Liver (tissue), 9 donors: ENCODE data around the gene SSPN. TPM values are rescaled to one million over a fixed set of nuclear protein-coding genes. Genes with fewer than 3 reads are reported as not detected.

Experiments used
- DNase-seq: peaks from one replicate; pipeline ENCODE4 v3.0.0-alpha.2; 2017; ENCODE audit warnings: low spot score
- H3K27ac ChIP-seq, 2 donors: one replicate each; pipeline ENCODE4 v1.7.0; 2013; ENCODE audit warnings: inconsistent platforms in 2 of 2, low read length in 2 of 2, control low read depth in 1 of 2, low read depth in 1 of 2, mild to moderate bottlenecking in 1 of 2
- H3K27me3 ChIP-seq, 4 donors: one replicate each; pipeline versions ENCODE4 v1.6.1 to v1.7.0; 2013; ENCODE audit warnings: low read length in 3 of 4, inconsistent platforms in 1 of 4, mild to moderate bottlenecking in 1 of 4, moderate library complexity in 1 of 4; ENCODE audit not compliant: control insufficient read depth in 4 of 4, insufficient read depth in 4 of 4
- H3K36me3 ChIP-seq, 4 donors: one replicate each; pipeline versions ENCODE4 v1.6.1 to v1.7.0; 2013; ENCODE audit warnings: low read length in 3 of 4, mild to moderate bottlenecking in 3 of 4, low read depth in 1 of 4, moderate library complexity in 1 of 4; ENCODE audit not compliant: control insufficient read depth in 4 of 4, insufficient read depth in 3 of 4
- H3K4me1 ChIP-seq, 4 donors: one replicate each; pipeline versions ENCODE4 v1.6.1 to v1.7.0; 2013; ENCODE audit warnings: low read length in 3 of 4, mild to moderate bottlenecking in 3 of 4, moderate library complexity in 1 of 4; ENCODE audit not compliant: control insufficient read depth in 4 of 4, insufficient read depth in 4 of 4
- H3K4me3 ChIP-seq, 3 donors: one replicate each; pipeline versions ENCODE4 v1.6.1 to v1.7.0; 2013; ENCODE audit warnings: low read length in 3 of 3, control low read depth in 1 of 3, low read depth in 1 of 3, mild to moderate bottlenecking in 1 of 3
- H3K9ac ChIP-seq, 2 donors: one replicate each; pipeline ENCODE4 v1.7.0; 2013; ENCODE audit warnings: low read length in 2 of 2, mild to moderate bottlenecking in 2 of 2, moderate library complexity in 2 of 2, control low read depth in 1 of 2, low read depth in 1 of 2
- H3K9me3 ChIP-seq, 4 donors: one replicate each; pipeline versions ENCODE4 v1.6.1 to v1.7.0; 2013; ENCODE audit warnings: low read length in 3 of 4; ENCODE audit not compliant: control insufficient read depth in 4 of 4
- ATF3 ChIP-seq: IDR thresholded peaks from 2 replicates; pipeline ENCODE4 v1.6.1; 2016; ENCODE audit warnings: antibody characterized with exemption
- CTCF ChIP-seq: fragments of 150-350 bp; IDR thresholded peaks from 2 replicates; pipeline ENCODE4 v1.5.1; 2017; ENCODE audit warnings: improper control_type of control experiment, low read depth, low read length; ENCODE audit not compliant: missing input control
- EGR1 ChIP-seq, 2 donors: IDR thresholded peaks; 2 replicates each; pipeline ENCODE4 v1.6.1; 2016 to 2018; ENCODE audit warnings: antibody characterized with exemption in 2 of 2, low read depth in 2 of 2
- FOXA1 ChIP-seq: IDR thresholded peaks from 2 replicates; pipeline ENCODE4 v1.6.1; 2016; ENCODE audit warnings: antibody characterized with exemption
- FOXA2 ChIP-seq: IDR thresholded peaks from 2 replicates; pipeline ENCODE4 v1.6.1; 2016; ENCODE audit warnings: antibody characterized with exemption
- GABPA ChIP-seq, 2 donors: IDR thresholded peaks in 1 of 2; conservative IDR thresholded peaks in 1 of 2; 2 replicates each; pipeline ENCODE4 v1.6.1; 2016; ENCODE audit warnings: antibody characterized with exemption in 2 of 2, mild to moderate bottlenecking in 1 of 2, moderate library complexity in 1 of 2
- HNF4A ChIP-seq, 2 donors: conservative IDR thresholded peaks; 2 replicates each; pipeline ENCODE4 v1.6.1; 2016; ENCODE audit warnings: antibody characterized with exemption in 2 of 2, mild to moderate bottlenecking in 2 of 2
- HNF4G ChIP-seq: IDR thresholded peaks from 2 replicates; pipeline ENCODE4 v1.6.1; 2016; ENCODE audit warnings: antibody characterized with exemption
- JUND ChIP-seq, 2 donors: IDR thresholded peaks; 2 replicates each; pipeline ENCODE4 v1.6.1; 2016; ENCODE audit warnings: antibody characterized with exemption in 2 of 2
- NR2F2 ChIP-seq: IDR thresholded peaks from 2 replicates; pipeline ENCODE4 v1.6.1; 2016; ENCODE audit warnings: antibody characterized with exemption
- RAD21 ChIP-seq, 2 donors: IDR thresholded peaks; 2 replicates each; pipeline ENCODE4 v1.6.1; 2016; ENCODE audit warnings: antibody characterized with exemption in 2 of 2, mild to moderate bottlenecking in 2 of 2
- REST ChIP-seq: IDR thresholded peaks from 2 replicates; pipeline ENCODE4 v1.6.1; 2016; ENCODE audit warnings: antibody characterized with exemption, mild to moderate bottlenecking
- RXRA ChIP-seq, 2 donors: IDR thresholded peaks; 2 replicates each; pipeline ENCODE4 v1.6.1; 2017 to 2018; ENCODE audit warnings: antibody characterized with exemption in 2 of 2, mild to moderate bottlenecking in 1 of 2
- SP1 ChIP-seq: IDR thresholded peaks from 2 replicates; pipeline ENCODE4 v1.6.1; 2018; ENCODE audit warnings: antibody characterized with exemption, mild to moderate bottlenecking
- TAF1 ChIP-seq: conservative IDR thresholded peaks from 2 replicates; pipeline ENCODE4 v1.6.1; 2016; ENCODE audit warnings: antibody characterized with exemption, mild to moderate bottlenecking
- YY1 ChIP-seq: IDR thresholded peaks from 2 replicates; pipeline ENCODE4 v1.6.1; 2016; ENCODE audit warnings: antibody characterized with exemption, mild to moderate bottlenecking
- ZBTB33 ChIP-seq: IDR thresholded peaks from 2 replicates; pipeline ENCODE4 v1.6.1; 2016; ENCODE audit warnings: antibody characterized with exemption
- WGBS: extraction: QIAGEN DNeasy Blood & Tissue Kit; methylation state at CpG from one replicate; pipeline ENCODE4 v1.1.7; 2013; 5-methylcytosine and 5-hydroxymethylcytosine counted together
- polyA plus RNA-seq, 2 donors: library from polyadenylated mRNA; stranded (reverse) in 1 of 2; unstranded in 1 of 2; fragments of 200-250 nt in 1 of 2; fragments of >200 nt in 1 of 2; fragmentation: Nextera tagmentation in 1 of 2; extraction: Ambion mirVana in 1 of 2; gene quantifications; one replicate each; pipeline versions ENCODE4 v1.2.1 to v1.2.3, GENCODE V29; 2013 to 2015
- total RNA-seq, 2 donors: library from RNA; depleted of rRNA; stranded (reverse); fragments of >200 nt; gene quantifications; one replicate each; pipeline ENCODE4 v1.2.3, GENCODE V29; 2014
- donor health status: healthy.
- donor health status: healthy.
- donor health status: healthy.
- donor health status: healthy.
- donor health status: healthy.

The SSPN gene
- total and polyA plus RNA-seq, 4 donors = 0.33 to 0.67 (median 0.46) TPM

- Histone ChIP-seq H3K27ac (no peak overlapping the region), H3K36me3 (no peaks in the 10 kb centered on the region), H3K4me3 (no peak overlapping the region), H3K27me3 (peaks cover 0 to 6% (median 3%) of the 10 kb centered on the region in 4 donors), H3K4me1 (peaks cover 4 to 10% (median 7%) of the 10 kb centered on the region in 4 donors), H3K9me3 (peaks cover 0 to 2% (median 1%) of the 10 kb centered on the region in 4 donors), H3K9ac (no peak overlapping the region)
- no peak for DNase-seq
- 88% methylated on average over 3 of the region's 3 CpGs for whole genome bisulfite sequencing
- TF ChIP-seq JUND (IDR thresholded peaks at IDR 0.05) = no peak
- no peak for TF ChIP-seq CTCF
- no peak for TF ChIP-seq TAF1
- TF ChIP-seq GABPA (IDR thresholded peaks at IDR 0.05 in 1 of 2, conservative IDR thresholded peaks at IDR 0.05 in 1 of 2) = no peak
- no peak for TF ChIP-seq ATF3
These were observed 3.2 kb upstream of the SSPN start for GRCh38 chr12:26192142-26192541.

- 79% methylated on average over 1 of the region's 1 CpG for WGBS
- Histone ChIP-seq H3K4me1 (peaks cover 4 to 10% (median 7%) of the 10 kb centered on the region in 4 donors), H3K4me3 (no peak overlapping the region), H3K9ac (no peak overlapping the region), H3K27me3 (peaks cover 0 to 6% (median 3%) of the 10 kb centered on the region in 4 donors), H3K36me3 (no peaks in the 10 kb centered on the region), H3K27ac (no peak overlapping the region), H3K9me3 (peaks cover 0 to 2% (median 1%) of the 10 kb centered on the region in 4 donors)
- TF ChIP-seq EGR1 (IDR thresholded peaks at IDR 0.05; ENCODE audit: low read depth in 2 of 2) (no peak), SP1 (no peak), RAD21 (IDR thresholded peaks at IDR 0.05) (no peak), JUND (IDR thresholded peaks at IDR 0.05) (no peak), ZBTB33 (no peak), CTCF (no peak), TAF1 (no peak), NR2F2 (no peak), HNF4G (no peak), REST (no peak), FOXA1 (no peak), FOXA2 (no peak), ATF3 (no peak), YY1 (no peak), RXRA (IDR thresholded peaks at IDR 0.05) (no peak), HNF4A (conservative IDR thresholded peaks at IDR 0.05) (no peak)
- DNase-seq = no peak
These were observed 1.8 kb upstream of the SSPN start for GRCh38 chr12:26193539-26193938.
